IMR-90 (cell line): ENCODE measurements around the gene PCBP4.

ENCODE experiments used
- CEBPB ChIP-seq: IDR thresholded peaks from 2 replicates; pipeline ENCODE4 v1.6.1; 2012; ENCODE audit warnings: low read depth, low read length, improper control_type of control experiment
- CHD1 ChIP-seq: IDR thresholded peaks from 2 replicates; pipeline ENCODE4 v1.6.1; 2012; ENCODE audit warnings: low read depth, low read length, improper control_type of control experiment
- CTCF ChIP-seq: conservative IDR thresholded peaks from 2 replicates; pipeline ENCODE4 v1.5.1; 2012; ENCODE audit warnings: mild to moderate bottlenecking, low read depth, low read length, improper control_type of control experiment
- ELK1 ChIP-seq: fragments of 150-350 bp; IDR thresholded peaks from 2 replicates; pipeline ENCODE4 v1.6.1; 2016; ENCODE audit warnings: low read depth, mild to moderate bottlenecking, low read length, moderate library complexity, borderline replicate concordance
- MAZ ChIP-seq: IDR thresholded peaks from 2 replicates; pipeline ENCODE4 v1.6.1; 2012; ENCODE audit warnings: low read depth, mild to moderate bottlenecking, low read length, improper control_type of control experiment, moderate library complexity, borderline replicate concordance
- POLR2A ChIP-seq: IDR thresholded peaks from 2 replicates; pipeline ENCODE4 v1.6.1; 2012; ENCODE audit warnings: mild to moderate bottlenecking, low read depth, low read length
- RAD21 ChIP-seq: IDR thresholded peaks from 2 replicates; pipeline ENCODE4 v1.6.1; 2012; ENCODE audit warnings: low read length, improper control_type of control experiment
- RFX5 ChIP-seq: IDR thresholded peaks from 2 replicates; pipeline ENCODE4 v1.8.0; 2012; ENCODE audit warnings: low read depth, mild to moderate bottlenecking, low read length, moderate library complexity
- SMC3 ChIP-seq: fragments of 150-350 bp; IDR thresholded peaks from 2 replicates; pipeline ENCODE4 v1.6.1; 2016; ENCODE audit warnings: low read depth, mild to moderate bottlenecking, antibody characterized with exemption, low read length, moderate library complexity
- USF2 ChIP-seq: fragments of 150-350 bp; IDR thresholded peaks from 2 replicates; pipeline ENCODE4 v1.6.1; 2017; ENCODE audit warnings: mild to moderate bottlenecking, antibody characterized with exemption, low read length, low read depth

GRCh38 chr3:51948016-51948580, 19.2 kb downstream of the PCBP4 start:
- TF ChIP-seq CTCF (no peak), SMC3 (no peak), RFX5 (no peak), MAZ (no peak), POLR2A (no peak), ELK1 (no peak), USF2 (no peak), CEBPB (no peak), CHD1 (no peak), RAD21 (no peak)
